Esophagus squamous epithelium (tissue), 4 donors: ENCODE data around the gene LMO2.

ENCODE experiments used
- CTCF ChIP-seq, 6 experiments: fragments of 450-650 bp in 4 of 6; fragments of 200-600 bp in 2 of 6; sonication (generic) in 2 of 6; IDR thresholded peaks; one replicate each; pipeline ENCODE4 v1.5.1; 2016 to 2019; ENCODE audit warnings: antibody characterized with exemption in 6 of 6, mild to moderate bottlenecking in 4 of 6, moderate library complexity in 4 of 6
- POLR2A ChIP-seq, 4 donors: fragments of 450-650 bp; IDR thresholded peaks; one replicate each; pipeline ENCODE4 v1.6.1; 2017; ENCODE audit warnings: antibody characterized with exemption in 4 of 4, mild to moderate bottlenecking in 4 of 4, moderate library complexity in 3 of 4

GRCh38 chr11:33827206-33827605 lies 64.7 kb downstream of the LMO2 start:
- TF ChIP-seq CTCF (IDR thresholded peaks at IDR 0.05) (no peak), POLR2A (IDR thresholded peaks at IDR 0.05) (no peak)
